Measurements from ENCODE around the gene SORCS3.

Gene SORCS3

DNA sequence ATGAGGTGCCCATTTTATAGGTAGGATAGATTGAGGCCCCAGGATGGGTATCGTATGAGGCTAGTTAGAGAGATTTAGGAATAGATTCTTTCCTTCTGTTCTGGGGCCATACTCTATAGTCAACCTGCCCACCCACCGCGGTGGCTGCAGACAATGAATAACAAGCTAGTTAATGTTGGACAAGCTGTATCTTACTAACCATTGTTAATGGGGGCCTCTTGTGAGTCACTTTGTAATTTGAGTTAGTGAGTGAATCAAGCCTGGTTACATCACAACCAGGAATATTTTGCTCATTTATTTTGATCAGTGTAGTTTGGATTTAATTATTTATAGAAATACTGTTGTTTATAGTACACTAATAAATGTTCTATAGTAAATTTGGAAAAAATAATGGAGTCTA, 7.3 kb downstream of the SORCS3 start:
- DNase-seq: no peak

GRCh38 chr10:104650072-104650471, 9.0 kb downstream of the SORCS3 start:
- no peak for DNase-seq

DNA sequence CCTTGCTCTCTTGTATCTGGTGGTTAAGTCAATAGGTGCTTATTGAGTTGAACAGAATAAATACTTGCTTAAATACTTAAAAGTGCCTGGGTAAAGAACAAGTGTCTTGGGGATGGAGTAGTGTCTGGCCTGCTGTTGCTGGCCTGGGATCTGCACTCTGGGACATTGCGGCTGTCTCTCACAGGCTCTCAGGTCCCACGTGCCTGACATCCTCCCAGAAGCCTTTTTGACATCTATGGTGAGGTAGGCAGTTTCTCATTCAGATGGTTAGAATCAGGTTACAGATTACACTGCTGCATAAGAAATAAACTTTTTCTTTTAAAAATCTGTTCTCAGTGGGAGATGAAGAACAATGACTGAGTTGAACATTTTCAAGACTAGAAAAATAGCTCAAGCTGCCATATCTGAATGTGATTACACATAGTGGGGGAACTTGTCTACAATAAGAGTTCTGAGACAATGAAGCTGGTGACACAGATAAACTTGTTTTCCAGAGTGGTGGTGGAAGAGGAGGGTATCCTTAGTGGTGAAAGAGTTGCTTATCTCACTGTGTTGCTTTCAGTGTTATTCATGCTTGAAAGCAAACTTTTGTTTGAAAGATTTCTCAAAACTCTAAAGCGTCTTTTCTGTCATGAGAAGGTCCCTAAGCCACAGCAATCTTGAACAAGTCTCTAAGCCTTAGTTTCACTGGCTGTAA, 9.7 kb downstream of the SORCS3 start:
- DNase-seq: no peak

DNA sequence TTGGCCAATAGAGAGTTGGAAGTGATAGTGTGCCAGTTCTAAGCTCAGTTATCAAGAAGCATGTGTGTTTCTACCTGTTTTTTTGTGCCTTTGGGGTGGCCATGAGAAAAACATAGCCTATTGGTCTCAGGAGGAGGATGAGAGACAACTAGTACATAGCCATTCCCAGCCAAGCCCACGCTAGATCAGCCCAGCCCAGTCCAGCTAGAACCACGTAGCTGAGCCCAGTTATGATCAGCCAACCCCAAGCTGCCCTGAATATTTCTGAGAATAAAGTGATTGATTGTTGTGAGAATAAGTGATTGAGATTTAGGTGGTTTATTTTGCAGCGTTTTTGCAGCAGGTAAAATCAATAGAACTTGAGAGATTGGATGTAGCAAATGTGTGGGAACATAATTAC, 15.9 kb downstream of the SORCS3 start:
- DNase-seq: no peak

DNA sequence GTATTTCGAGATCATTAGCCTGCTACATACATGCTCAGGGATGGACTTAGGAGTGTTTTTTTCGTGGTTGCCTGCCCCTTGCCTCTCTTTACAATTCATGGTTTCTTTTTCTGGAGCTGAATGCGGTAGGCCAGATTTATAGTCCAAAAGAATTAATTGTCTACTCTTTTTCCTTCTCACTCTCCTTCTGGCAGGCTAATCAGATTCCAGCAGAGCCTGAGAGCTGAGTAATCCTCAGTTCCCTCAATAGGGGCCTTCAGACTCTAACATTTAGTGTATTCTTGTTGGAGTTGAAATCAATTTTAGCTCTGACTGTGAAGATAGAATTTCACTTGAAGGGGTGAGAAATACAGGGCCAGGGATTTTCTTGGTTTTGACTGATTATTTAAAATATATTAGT, 16.4 kb downstream of the SORCS3 start:
- no peak for DNase-seq

DNA sequence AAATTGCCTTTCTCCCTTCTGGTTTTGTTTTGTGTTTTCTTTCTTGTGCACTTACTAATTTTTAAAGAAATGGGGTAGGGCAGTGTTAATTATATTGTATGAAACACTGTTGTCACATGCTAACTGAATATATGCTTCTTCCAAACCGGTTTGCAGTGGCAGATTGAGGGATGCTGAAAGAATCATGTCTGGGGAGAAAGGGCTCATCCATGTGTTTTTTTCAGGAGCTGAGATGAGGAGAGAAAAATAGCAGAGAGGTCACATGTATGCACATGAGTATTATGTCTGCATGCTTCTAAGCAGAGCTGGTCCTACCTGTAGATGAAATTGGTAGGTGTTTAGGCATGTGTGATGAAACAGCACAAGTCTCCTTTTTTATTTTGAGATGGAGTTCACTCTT, 17.0 kb downstream of the SORCS3 start:
- no peak for DNase-seq

DNA sequence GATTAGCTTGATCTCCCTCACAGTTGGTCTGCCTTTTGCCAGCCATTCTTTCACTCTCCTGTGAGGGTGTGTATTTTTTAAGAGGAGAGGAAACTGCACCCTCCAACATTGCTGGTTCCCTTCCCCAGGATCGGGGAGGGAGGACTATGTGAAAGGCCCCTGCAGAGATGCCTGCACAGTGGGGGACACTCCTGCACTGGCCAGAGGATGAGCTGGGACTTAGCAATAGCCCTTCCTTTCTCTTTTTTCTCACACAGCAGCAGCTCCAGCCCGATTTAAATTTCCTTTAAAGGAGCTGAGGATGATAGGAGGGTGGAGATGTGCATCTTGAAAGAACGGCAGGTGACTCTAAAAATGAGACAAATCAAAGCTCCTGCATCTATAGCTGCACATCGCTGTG, 18.7 kb downstream of the SORCS3 start:
- no peak for DNase-seq

GRCh38 chr10:104663076-104663475, 22.0 kb downstream of the SORCS3 start:
- no peak for DNase-seq

DNA sequence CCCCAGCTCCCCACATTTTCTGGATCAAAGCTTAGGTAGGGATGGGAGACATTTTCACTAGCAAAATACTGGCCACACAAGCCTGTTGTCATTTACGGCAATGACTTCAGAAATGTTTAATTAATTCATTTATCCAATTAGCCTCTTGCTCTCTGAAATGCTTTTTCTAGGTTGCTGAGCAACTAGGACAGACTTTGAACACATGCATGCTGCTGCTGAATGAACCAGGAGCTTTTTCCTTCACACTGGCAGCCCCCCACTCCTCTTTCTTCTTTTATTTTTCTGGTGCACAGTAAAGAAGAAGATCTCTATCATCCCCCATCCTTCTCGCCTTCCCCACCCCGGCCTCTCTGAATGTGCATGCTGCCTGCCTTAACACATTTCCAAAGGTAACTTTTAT, 22.5 kb downstream of the SORCS3 start:
- no peak for DNase-seq

DNA sequence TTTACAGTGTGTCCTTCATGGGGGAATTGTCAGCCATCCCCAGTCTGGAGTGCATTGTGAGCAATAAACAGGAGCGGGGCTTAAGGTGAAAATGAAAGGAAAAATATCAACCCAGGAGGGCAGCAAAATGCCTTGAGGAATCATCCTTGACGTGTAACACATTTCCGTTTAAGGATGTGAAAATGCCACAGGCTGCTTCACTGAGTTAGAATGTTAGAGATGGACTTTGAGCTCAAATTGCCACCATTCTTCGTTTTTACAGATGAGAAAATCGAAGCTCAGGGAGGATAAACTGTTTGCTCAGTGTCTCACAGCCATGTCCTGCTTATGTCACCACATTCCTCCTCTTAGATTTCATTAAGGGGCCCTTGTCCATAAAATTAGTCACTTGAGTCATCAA, 23.1 kb downstream of the SORCS3 start:
- DNase-seq: no peak

- no peak for DNase-seq
Observed at GRCh38 chr10:104665174-104665573, 24.1 kb downstream of the SORCS3 start.

DNA sequence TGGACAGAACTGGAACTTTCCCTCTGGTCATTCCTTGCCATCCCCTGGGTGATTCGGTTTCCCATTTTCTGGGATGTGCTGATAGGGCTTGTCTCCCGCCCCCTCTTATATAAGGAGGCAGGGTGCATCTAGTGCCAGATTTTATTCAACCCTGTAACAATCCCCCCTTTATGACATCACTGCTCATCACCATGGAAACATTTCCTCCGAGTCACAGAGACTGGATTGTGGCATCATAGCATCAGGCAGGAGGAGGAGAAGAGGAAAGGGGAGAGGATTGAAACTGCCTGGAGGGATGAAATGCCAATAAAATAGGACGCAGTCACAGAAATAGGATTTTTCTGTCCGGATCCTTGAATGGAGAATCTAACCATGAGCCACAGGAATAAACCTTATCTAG, 25.0 kb downstream of the SORCS3 start:
- no peak for DNase-seq

GRCh38 chr10:104676874-104677273, 35.8 kb downstream of the SORCS3 start:
- DNase-seq: no peak

GRCh38 chr10:104678658-104679057, 37.6 kb downstream of the SORCS3 start:
- no peak for DNase-seq

DNA sequence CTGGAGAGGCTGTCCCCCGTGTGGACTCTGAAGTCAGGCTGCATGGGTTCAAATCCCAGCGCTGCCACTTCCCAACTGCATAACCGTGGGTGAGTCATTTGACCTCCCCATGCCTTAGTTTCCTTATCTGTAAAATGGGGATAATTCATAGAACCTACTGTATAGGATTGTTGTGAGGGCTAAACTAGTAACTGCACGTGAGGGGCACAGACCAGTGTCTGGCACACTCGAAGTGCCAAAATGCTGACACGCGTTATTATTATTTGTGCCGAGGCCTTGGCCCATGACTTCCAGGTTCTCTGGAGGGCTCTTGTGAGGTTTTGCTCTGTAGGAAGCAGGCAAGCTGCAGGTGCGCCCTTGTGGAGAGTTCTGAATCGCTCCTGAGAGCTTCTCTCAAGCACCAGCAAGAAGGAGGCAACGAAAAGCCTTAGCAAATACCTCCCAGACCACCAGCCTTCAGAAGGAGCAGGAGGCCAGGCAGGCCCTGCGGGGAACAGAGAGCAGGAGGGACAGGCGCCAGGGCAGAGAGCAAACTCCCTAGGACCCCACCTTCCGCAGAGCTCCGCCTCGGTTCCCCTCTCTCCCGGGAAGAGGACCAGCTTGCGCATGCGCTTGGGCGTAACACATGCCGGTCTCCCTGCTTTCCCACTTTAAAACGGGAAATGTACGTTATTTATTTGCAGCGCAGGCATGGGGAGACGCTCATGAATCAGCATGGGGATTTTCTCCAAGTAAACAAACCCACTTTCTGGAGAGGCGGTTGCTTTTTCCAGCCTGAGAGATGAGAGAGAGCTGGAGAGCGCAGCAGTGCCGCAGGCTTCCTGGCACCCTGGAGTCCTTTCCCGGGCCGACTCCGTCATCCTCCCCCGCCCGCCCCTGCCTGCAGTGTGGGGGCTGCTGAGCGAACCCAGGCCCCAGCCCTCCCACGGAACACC, 39.6 kb downstream of the SORCS3 start:
- DNase-seq: no peak

GRCh38 chr10:104681485-104681884, 40.4 kb downstream of the SORCS3 start:
- DNase-seq: no peak

DNA sequence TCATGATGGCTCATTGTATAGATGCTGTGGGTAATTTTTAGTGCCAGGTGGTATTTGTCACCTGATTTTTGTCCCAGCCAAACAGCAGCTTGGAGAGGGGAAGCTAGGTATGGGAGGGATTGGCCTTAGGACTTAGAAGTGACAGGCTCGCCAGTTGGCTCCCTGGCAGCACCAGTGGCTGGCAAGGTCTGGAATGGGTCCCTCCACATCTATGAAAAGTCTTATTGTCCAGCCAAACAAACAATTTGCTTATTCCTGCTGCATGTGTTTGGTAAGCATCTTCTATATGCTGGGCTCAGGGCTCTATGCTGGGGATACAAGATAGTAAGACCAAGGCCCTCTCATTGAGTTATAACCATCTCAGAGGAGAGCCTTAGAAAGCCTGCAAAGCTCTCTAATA, 42.5 kb downstream of the SORCS3 start:
- DNase-seq: no peak

DNA sequence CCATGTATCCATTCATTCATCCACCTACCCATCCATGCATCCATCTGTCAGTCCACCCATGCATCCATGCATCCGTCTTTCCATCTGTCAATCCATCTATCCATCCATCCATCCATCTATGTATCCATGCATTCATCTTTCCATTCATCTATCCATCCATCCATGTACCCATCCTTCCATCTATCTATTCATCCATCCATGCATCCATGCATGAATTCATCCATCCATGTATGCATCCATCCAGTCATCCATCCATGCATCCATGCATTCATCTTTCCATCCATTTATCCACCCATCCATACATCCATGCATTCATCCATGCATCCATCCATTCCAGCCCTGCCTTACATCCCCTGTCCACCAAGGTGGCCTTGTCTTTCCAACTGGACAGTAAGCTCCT, 45.7 kb downstream of the SORCS3 start:
- DNase-seq: no peak

- DNase-seq: no peak
Observed at GRCh38 chr10:104688251-104689042, 47.4 kb downstream of the SORCS3 start.

GRCh38 chr10:104689105-104689504, 48.0 kb downstream of the SORCS3 start:
- DNase-seq: no peak

DNA sequence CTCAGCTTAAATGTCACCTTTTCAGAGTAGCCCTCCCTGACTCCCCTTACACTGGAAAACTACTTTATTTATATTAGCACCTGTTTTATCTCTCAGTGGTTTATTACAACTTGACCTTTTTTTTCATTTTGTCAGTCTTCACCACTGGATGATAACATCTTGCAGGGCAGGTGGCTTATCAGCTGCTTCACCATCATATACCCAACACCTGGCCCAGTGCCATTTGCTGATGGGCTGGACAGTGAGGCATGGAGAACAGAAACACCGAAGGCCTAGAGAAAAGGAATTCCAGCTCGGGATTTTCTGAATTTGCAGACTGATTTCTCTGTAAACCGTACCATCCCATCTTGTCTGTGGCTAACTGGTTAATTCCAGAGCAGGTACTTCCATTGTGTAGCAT, 48.5 kb downstream of the SORCS3 start:
- no peak for DNase-seq

DNA sequence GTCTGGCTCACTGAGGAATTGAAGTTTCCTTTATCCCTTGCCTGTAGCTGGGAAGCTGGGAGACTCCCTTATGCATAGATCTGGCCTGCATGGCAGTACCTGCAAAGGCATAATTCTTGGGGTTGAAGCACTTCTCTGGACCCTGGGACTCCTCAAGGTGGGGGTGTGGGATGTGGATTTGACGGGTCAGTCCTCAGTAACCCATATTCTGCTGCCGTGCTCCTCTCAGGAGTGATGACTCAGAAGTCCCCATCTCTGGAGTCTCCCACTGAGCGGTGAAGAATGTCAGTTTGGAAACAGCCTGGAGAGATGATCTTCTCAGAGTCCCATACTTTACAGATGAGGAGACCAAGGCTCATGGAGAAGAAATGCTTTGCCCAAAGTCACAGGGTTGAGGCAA, 49.0 kb downstream of the SORCS3 start:
- DNase-seq: no peak

- no peak for DNase-seq
Observed at GRCh38 chr10:104690959-104691358, 49.9 kb downstream of the SORCS3 start.

- no peak for DNase-seq
Observed at GRCh38 chr10:104694074-104694473, 53.0 kb downstream of the SORCS3 start.
